GM23248 (cell line): Measurements from ENCODE around the gene UBN1.

Experiments
- EZH2 ChIP-seq: fragments of 200-600 bp; sonication (generic); IDR thresholded peaks from 2 replicates; pipeline ENCODE4 v1.6.1; 2018; ENCODE audit warnings: antibody characterized with exemption, mild to moderate bottlenecking; ENCODE audit not compliant: insufficient read depth, poor library complexity, severe bottlenecking
- EZH2phosphoT487 ChIP-seq: fragments of 200-600 bp; sonication (generic); IDR thresholded peaks from 2 replicates; pipeline ENCODE4 v1.6.1; 2018; ENCODE audit warnings: antibody characterized with exemption, moderate library complexity, mild to moderate bottlenecking, low read depth; ENCODE audit not compliant: insufficient read depth

DNA sequence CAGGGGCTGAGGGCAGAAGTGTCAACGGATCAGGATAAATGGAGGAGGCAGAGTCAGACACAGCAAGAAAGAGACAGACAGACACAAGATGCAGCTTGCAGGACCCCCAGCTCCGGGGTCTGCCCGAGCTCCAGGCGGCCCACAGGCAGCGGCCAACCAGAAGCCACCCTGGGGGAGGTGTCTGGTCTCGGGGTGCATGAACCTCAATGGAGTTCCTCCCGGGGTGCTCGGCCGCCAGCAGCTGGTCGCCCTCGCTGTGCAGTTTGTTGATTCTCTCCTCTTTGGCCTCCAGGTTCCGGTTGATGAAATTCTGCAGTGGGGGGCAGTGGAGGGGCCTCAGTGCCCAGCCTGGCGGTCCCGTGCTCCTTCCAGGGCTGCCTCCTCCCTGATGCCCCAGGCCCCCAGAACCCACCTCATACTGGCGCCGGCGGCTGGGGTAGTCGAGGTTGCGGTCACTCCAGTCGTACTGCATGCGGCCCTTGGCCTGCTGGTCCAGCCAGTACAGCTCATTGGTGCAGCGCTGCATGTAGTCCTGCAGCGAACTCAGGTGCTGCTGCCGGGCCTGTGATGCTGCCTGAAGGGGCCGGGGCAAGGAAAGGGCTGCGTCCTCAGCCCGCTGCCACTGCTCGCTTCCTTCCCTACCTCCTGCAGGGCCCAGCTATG lies 51.7 kb downstream of the UBN1 start:
- no peak for TF ChIP-seq EZH2phosphoT487
- no peak for TF ChIP-seq EZH2
